HL-60 (cell line): ENCODE data around the gene ZNF507.

Source experiments
- DNase-seq, 2 experiments: peaks; one replicate each; pipeline ENCODE4 v3.0.0-alpha.2; 2010 to 2020; ENCODE audit warnings: low read depth in 1 of 2, low spot score in 1 of 2
- H3K27ac ChIP-seq: fragments of 250-450 bp; sonication (Bioruptor Pico); replicated peaks from 2 replicates; pipeline ENCODE4 v1.5.1; 2020; ENCODE audit warnings: mild to moderate bottlenecking, moderate library complexity
- H3K27me3 ChIP-seq: fragments of 250-450 bp; sonication (Bioruptor Pico); 2 replicates; pipeline ENCODE4 v1.5.1; 2021; ENCODE audit warnings: mild to moderate bottlenecking, moderate library complexity; ENCODE audit not compliant: insufficient read depth, poor library complexity, severe bottlenecking
- H3K4me3 ChIP-seq: replicated peaks from 2 replicates; pipeline ENCODE4 v1.5.1; 2011; ENCODE audit warnings: mild to moderate bottlenecking, control low read depth, low read length; ENCODE audit not compliant: insufficient read depth
- CTCF ChIP-seq: IDR thresholded peaks from one replicate; pipeline ENCODE4 v1.5.1; 2011; ENCODE audit warnings: low read length, control low read depth, inconsistent platforms; ENCODE audit not compliant: insufficient read depth
- GABPA ChIP-seq: IDR thresholded peaks from 2 replicates; pipeline ENCODE4 v1.6.1; 2012; ENCODE audit warnings: low read depth
- POLR2AphosphoS5 ChIP-seq: IDR thresholded peaks from 2 replicates; pipeline ENCODE4 v1.6.1; 2012; ENCODE audit warnings: low read depth
- SPI1 ChIP-seq: IDR thresholded peaks from 2 replicates; pipeline ENCODE4 v1.6.1; 2012; ENCODE audit warnings: low read depth, mild to moderate bottlenecking, borderline replicate concordance
- TF ChIP-seq, protein P1 (sequence below): IDR thresholded peaks from 2 replicates; pipeline ENCODE4 v1.6.1; 2012; ENCODE audit warnings: low read depth; ENCODE audit not compliant: insufficient replicate concordance

ZNF507 gene

GRCh38 chr19:32316034-32316433, 29.4 kb upstream of the ZNF507 start:
- no peak overlapping the region for H3K4me3 ChIP-seq
- no peak for DNase-seq
- H3K27me3 ChIP-seq: peaks cover 5% of the 10 kb centered on the region
- no peak overlapping the region for H3K27ac ChIP-seq
- no peak for TF ChIP-seq SPI1
- TF ChIP-seq, protein P1, sequence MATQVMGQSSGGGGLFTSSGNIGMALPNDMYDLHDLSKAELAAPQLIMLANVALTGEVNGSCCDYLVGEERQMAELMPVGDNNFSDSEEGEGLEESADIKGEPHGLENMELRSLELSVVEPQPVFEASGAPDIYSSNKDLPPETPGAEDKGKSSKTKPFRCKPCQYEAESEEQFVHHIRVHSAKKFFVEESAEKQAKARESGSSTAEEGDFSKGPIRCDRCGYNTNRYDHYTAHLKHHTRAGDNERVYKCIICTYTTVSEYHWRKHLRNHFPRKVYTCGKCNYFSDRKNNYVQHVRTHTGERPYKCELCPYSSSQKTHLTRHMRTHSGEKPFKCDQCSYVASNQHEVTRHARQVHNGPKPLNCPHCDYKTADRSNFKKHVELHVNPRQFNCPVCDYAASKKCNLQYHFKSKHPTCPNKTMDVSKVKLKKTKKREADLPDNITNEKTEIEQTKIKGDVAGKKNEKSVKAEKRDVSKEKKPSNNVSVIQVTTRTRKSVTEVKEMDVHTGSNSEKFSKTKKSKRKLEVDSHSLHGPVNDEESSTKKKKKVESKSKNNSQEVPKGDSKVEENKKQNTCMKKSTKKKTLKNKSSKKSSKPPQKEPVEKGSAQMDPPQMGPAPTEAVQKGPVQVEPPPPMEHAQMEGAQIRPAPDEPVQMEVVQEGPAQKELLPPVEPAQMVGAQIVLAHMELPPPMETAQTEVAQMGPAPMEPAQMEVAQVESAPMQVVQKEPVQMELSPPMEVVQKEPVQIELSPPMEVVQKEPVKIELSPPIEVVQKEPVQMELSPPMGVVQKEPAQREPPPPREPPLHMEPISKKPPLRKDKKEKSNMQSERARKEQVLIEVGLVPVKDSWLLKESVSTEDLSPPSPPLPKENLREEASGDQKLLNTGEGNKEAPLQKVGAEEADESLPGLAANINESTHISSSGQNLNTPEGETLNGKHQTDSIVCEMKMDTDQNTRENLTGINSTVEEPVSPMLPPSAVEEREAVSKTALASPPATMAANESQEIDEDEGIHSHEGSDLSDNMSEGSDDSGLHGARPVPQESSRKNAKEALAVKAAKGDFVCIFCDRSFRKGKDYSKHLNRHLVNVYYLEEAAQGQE: peak; percentile 82

DNA sequence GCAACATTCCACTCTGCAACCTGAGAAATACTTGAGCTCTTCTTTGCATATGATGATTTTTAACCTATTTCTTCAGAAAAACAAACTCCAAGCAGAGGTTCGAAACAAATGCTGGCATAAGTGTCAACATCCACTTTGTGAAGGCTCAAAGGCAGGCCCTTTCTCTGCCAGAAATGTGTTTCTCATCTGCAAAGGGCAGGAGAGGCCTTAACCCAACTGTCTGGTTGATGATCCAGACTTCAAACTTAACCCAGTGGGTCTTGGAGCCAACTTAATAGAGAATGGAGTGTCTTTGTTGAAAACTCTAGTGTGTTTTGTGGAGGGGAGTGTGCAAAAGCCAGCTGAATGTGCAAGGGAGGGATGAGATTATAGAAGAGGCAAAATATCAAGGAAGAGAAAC, 28.3 kb upstream of the ZNF507 start:
- no peak overlapping the region for H3K27ac ChIP-seq
- TF ChIP-seq SPI1 (no peak), CTCF (no peak), POLR2AphosphoS5 (no peak), GABPA (no peak)
- TF ChIP-seq, protein P1: no peak
- no peak for DNase-seq
- no peak overlapping the region for H3K4me3 ChIP-seq
- H3K27me3 ChIP-seq: peaks cover 5% of the 10 kb centered on the region

GRCh38 chr19:32318884-32319520, 26.4 kb upstream of the ZNF507 start:
- H3K4me3 ChIP-seq: no peak overlapping the region
- peaks cover 5% of the 10 kb centered on the region for H3K27me3 ChIP-seq
- peak in 1 of 2 experiments; percentile 4 for DNase-seq
- no peak overlapping the region for H3K27ac ChIP-seq
- TF ChIP-seq SPI1 (no peak), CTCF (peak; percentile 15), POLR2AphosphoS5 (no peak), GABPA (no peak)
- TF ChIP-seq, protein P1: no peak

- no peak for DNase-seq
- TF ChIP-seq, protein P1: no peak
- TF ChIP-seq CTCF (no peak), GABPA (no peak), POLR2AphosphoS5 (no peak), SPI1 (no peak)
- Histone ChIP-seq H3K27ac (no peak overlapping the region), H3K4me3 (no peak overlapping the region), H3K27me3 (peaks cover 5% of the 10 kb centered on the region)
These were observed 22.9 kb upstream of the ZNF507 start for GRCh38 chr19:32322541-32322940.
